GM21529 (cell line): ENCODE data around the gene ELMO1.

ENCODE experiments used
- ATAC-seq: cut with Tn5 transposase; IDR thresholded peaks from one replicate; pipeline ENCODE4 v1.9.1; 2021; ENCODE audit not compliant: unreplicated experiment

The ELMO1 gene

GRCh38 chr7:37475646-37476045 lies 27.0 kb upstream of the ELMO1 start:
- no peak for ATAC-seq

GRCh38 chr7:37471619-37472018 lies 23.0 kb upstream of the ELMO1 start:
- ATAC-seq, result no peak

DNA sequence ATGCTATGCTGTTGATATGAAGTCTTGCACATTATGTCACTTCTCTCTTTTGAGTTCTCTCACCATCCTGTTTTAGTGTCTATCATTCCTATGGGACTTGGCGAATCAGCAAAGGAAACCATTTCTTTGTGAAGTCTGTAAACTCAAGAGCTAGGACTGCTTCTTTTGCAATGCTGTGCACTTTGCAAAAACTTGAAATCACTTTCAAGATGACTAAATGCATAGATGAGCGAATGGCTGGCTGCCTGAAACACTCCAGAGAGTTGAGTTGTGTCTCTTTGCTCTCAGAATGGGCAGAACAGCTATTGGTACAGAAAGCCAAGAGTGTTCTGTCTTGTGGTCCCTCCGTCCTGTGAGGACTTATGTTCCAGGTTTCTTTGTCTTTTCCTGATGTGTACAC lies 18.3 kb upstream of the ELMO1 start:
- ATAC-seq, result peak; percentile 82

DNA sequence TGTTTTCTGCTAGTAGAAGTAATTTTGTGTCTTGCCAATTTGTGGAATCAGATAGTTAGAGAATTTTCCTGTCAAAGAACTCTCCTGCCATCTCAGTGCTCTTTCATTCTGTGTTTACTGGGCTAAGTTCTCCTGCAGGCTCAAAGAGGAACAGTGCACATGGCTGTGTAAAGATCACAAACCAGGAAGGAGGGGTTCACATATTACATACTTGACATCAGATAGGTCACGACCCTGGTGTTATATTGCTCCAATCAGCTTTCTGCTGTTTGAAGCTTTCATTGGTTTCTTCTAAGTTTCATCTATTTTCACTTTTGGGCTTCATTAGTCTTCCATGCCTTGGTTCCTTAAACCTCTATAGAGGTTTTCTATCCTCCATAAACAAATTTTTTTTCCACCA lies 13.5 kb upstream of the ELMO1 start:
- no peak for ATAC-seq

DNA sequence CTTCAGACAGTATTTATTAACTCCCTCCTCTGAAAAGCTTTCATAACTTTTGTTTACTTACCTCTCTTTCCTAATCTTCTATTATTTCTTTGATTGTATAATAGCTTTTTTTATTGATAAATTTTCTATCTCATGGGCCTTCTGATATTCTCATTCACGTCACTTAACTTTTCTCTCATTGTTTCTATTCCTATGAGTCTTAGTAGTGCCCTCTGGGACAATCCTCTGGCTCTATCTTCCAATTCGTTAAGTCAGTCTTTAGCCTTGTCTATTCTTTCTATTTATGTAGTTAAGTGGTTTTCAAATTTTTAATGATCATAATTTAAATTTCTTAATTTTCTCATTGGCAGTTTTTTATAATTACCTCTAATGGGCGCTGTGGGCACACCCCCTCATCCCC lies 6.4 kb upstream of the ELMO1 start:
- no peak for ATAC-seq

DNA sequence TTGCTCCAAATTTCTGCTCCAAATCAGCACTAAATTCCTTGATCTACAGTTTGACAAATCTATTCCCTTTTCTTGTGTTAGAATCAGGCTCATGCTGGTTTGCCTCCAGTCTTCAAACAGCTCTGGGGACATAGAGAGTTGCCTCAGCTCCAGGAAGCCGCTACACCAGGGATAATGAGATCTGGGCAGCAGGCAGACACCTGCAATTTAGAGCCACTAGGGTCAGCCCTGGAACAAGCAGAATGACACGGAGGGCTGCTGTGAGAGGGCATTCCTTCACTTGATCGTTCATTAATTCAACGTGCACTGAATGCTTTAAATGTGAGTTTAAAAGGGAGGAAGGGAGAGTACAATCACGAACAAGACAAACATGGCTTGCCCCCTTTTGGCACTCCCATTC lies 3.7 kb upstream of the ELMO1 start:
- no peak for ATAC-seq

DNA sequence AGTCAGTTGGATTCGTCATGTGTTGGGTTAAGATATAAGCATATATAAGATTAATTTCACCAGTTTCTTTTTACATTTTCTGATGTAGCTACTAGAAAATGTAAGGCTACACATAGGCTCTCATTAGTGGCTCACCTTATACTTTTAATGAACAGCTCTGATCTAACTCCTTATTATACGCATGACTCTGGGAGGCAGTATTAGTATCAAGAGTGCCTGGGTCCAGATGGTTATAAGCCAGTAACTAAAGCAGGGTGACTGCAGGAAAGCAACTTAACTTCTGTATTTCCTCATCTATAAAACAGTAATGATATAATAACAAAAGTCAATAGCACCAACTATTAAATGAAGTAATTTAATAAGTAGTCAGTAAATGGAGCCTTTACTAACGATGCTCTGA lies 1.4 kb upstream of the ELMO1 start:
- no peak for ATAC-seq

DNA sequence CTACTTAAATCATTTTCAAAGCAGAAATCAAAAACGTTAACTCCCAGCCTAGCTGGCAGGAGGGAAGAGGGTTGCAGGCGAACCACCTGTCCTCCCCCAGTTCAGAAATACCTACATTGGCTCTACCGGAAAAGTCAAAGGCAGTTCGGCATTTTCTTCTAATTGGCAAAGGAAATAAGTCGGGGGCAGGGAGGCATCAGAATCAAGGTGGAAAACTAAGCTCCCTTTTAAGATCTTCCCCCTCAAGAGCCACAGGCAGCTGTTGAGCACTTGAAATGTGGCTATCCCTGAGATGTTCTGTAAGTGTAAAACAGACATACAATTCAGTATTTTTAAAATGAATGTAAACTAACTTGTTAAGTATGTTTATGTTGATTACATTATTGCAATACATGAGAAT lies 957 bp upstream of the ELMO1 start:
- no peak for ATAC-seq

DNA sequence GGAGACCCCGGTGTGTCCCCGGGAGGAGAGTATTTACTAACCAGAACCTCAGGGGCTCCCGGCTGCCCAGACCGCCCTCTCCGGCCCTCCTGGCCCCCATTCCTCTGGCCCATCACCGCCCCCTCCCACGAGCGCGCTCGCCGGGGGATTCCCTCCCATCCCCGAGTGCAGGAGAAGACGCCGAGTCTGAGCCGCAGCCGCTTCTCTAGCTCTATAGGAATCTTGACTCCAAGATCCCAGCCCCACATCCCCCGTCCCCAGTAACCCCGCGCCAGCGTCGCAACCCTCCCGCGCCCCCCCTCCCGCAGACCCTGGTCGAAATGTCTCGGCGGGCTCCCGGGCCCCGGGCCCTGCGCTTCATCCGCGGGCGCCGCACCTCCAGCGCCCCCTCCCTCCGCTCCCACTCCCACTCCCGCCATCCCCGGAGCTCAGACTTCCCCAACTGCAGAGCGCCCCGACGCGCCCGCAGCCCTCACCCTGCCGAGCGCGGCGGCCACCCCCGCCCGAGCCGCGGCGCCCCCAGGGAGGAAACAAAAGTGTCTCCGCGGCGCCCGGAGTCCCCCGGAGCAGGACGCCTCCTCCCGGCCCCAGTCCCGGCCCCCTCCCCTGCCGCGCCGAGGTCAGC lies 541 bp downstream of the ELMO1 start:
- ATAC-seq, result peak; percentile 28

GRCh38 chr7:37446371-37446770 lies 2.3 kb downstream of the ELMO1 start:
- ATAC-seq, result no peak

- no peak for ATAC-seq
These were observed 2.9 kb downstream of the ELMO1 start for GRCh38 chr7:37445790-37446189.

DNA sequence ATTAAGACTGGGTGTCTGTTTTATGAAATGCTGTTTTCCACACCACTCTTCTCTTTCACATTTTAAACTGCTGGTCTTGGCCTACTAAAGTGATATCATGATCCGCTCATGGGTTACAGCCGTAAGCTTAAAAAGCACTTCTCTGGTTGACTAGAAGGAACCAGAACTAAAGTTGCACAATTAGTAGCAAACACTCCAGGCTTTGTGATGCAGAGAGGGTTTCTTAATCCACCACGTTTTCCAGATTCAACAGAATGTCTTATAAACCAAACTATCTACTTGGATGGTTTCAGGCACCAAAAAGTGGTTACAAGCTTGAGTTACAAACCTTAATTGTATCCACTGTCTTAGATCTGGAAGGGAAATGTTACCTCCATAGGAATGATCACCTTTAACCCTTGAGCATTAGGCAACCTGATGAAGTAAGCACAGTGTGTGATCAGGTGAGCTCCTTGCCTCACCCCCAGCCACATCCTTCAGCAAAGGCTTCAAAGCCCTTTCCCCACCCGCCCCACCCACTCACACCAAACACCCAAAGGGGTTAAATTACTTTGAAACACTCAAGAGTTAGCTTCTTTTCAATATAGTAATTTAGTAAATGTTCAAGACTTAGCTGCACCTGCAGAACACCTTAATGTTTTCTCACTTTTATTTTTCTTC lies 3.5 kb downstream of the ELMO1 start:
- ATAC-seq, result no peak

DNA sequence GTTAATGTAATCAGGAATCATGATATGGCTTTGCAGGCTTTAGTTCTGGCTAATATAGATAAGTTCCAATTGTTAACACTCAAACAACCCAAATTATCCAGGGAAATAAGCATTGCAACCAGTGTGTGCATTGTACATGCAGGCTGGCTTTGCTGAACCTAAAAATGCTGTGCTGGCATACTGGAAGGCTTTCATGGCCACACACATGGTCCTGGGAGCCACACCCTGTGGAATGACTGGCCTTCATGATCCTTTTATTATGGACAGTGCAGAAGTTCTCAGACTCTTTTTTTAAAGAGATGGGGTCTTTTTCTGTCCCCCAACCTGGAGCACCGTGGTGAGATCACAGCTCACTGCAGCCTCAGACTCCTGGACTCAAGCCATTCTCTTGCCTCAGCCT lies 5.0 kb downstream of the ELMO1 start:
- no peak for ATAC-seq

DNA sequence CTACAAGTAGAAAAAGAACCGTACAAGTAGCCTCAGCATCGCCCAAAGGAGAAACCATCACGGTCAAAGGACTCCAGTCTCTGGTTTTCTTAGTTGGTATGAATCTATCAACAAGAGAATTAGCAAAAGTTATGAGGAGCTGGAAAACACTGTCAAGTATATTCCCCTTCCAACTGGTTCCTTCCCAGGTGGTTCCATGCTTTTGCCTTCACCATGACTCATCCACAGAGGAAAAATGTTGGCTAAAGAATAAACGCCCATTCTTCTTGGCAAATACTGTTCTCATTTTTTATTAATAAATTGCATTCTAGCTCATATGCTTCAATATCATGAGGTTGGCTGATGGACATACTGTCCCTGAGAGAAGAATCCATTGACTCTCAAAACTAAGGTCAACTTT lies 6.4 kb downstream of the ELMO1 start:
- no peak for ATAC-seq

GRCh38 chr7:37441816-37442215 lies 6.8 kb downstream of the ELMO1 start:
- no peak for ATAC-seq

- ATAC-seq, result no peak
These were observed 7.3 kb downstream of the ELMO1 start for GRCh38 chr7:37441386-37441760.

- ATAC-seq, result no peak
These were observed 7.8 kb downstream of the ELMO1 start for GRCh38 chr7:37440738-37441385.

GRCh38 chr7:37439653-37440026 lies 9.0 kb downstream of the ELMO1 start:
- no peak for ATAC-seq

GRCh38 chr7:37438906-37439652 lies 9.6 kb downstream of the ELMO1 start:
- no peak for ATAC-seq

GRCh38 chr7:37435156-37435855 lies 13.4 kb downstream of the ELMO1 start:
- ATAC-seq, result no peak

GRCh38 chr7:37434529-37434928 lies 14.1 kb downstream of the ELMO1 start:
- ATAC-seq, result no peak
